Measurements from ENCODE around the gene SDHB.

DNA sequence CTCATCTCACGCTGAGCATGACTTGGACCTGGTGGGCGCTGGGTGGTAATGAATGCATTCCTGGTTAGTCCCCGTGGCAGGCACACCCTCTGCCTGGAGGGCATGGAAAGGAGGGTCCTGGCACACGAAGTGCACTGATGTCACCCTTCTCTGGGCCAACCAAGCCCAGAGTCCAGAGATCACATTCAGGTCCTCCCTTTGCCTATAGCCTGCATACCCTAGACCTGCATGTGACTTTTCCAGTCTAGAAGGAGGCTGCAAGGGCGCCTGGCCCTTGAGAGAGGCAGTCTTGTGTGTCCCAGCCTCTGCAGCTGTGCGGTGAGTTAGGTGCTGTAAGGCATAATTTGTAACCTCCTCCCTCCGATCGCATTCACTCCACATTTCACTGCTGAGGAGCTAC lies 43.3 kb upstream of the SDHB start:
- TF ChIP-seq YY1 (IDR thresholded peaks at IDR 0.05; ENCODE audit: insufficient read depth, insufficient read length) = no peak
- no peak for TF ChIP-seq SUZ12 (IDR thresholded peaks at IDR 0.05; ENCODE audit: extremely low read depth, insufficient read depth, insufficient read length)
